ENCODE data around the gene ANAPC13.

Gene ANAPC13

GRCh38 chr3:134474956-134475355 is 10.8 kb downstream of the ANAPC13 start:
- Histone ChIP-seq H3F3A (ENCODE audit: insufficient read depth) (peaks cover 2% of the 10 kb centered on the region; the same call in 1 of the 2 replicates), H3K36me3 (ENCODE audit: low read length) (peaks cover 17% of the 10 kb centered on the region), H3K9ac (ENCODE audit: low read length) (no peak overlapping the region), H3K9me2 (replicated peaks; ENCODE audit: insufficient read depth, low read length) (no peaks in the 10 kb centered on the region), H2AFZ (ENCODE audit: low read depth, low read length, severe bottlenecking) (no peak overlapping the region), H3K27me3 (ENCODE audit: low read length) (no peaks in the 10 kb centered on the region), H3K4me3 (ENCODE audit: insufficient read depth, low read length, poor library complexity, severe bottlenecking) (no peak overlapping the region), H3K79me2 (ENCODE audit: insufficient read depth, low read length) (no peaks in the 10 kb centered on the region), H3K4me2 (ENCODE audit: low read depth, low read length, poor library complexity, severe bottlenecking) (no peak overlapping the region), H3K9me3 (ENCODE audit: insufficient read depth, low read length) (no peaks in the 10 kb centered on the region), H4K20me1 (ENCODE audit: low read depth, low read length) (no peaks in the 10 kb centered on the region), H3K27ac (ENCODE audit: low read depth, low read length) (no peak overlapping the region)
- TF ChIP-seq EZH2phosphoT487 (conservative IDR thresholded peaks at IDR 0.05; ENCODE audit: low read length), result no peak
- TF ChIP-seq, protein P1, sequence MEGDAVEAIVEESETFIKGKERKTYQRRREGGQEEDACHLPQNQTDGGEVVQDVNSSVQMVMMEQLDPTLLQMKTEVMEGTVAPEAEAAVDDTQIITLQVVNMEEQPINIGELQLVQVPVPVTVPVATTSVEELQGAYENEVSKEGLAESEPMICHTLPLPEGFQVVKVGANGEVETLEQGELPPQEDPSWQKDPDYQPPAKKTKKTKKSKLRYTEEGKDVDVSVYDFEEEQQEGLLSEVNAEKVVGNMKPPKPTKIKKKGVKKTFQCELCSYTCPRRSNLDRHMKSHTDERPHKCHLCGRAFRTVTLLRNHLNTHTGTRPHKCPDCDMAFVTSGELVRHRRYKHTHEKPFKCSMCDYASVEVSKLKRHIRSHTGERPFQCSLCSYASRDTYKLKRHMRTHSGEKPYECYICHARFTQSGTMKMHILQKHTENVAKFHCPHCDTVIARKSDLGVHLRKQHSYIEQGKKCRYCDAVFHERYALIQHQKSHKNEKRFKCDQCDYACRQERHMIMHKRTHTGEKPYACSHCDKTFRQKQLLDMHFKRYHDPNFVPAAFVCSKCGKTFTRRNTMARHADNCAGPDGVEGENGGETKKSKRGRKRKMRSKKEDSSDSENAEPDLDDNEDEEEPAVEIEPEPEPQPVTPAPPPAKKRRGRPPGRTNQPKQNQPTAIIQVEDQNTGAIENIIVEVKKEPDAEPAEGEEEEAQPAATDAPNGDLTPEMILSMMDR (IDR thresholded peaks at IDR 0.05; ENCODE audit: insufficient read depth, low read length, poor library complexity, severe bottlenecking), result no peak

DNA sequence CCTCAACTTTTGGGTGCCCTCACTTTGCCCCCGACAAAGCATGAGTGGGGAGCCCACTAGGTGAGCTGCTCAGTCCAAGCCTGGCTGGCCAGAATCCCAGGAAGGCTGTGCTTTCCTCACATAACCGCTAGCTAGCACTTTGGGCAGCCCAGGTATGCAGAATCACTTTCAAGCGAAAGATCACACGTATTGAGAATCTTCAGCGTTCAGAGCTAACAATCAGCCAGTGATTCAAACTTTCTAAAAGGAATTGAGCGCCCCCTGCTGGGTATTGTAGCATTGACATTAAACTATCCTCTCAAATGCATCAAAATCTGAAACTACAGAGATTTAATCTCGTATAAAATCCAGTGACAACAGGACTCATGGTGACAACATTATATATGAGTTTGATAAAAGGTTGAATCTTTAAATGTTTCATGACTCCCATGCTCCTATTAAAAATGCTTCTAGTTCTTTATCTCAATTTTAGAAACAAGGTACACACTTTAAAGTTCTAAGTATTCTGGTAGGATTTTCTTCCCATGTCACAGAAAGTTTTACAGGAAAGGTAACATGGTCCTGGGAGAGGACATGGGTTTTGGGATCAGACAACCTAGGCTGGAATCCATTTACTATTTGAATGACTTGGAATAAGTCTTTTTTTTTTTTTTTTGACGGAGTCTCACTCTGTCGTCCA is 11.8 kb downstream of the ANAPC13 start:
- Histone ChIP-seq H3K36me3 (ENCODE audit: low read length) (peaks cover 13% of the 10 kb centered on the region), H3F3A (ENCODE audit: insufficient read depth) (no peaks in the 10 kb centered on the region), H3K27me3 (ENCODE audit: low read length) (no peaks in the 10 kb centered on the region), H3K9me3 (ENCODE audit: insufficient read depth, low read length) (no peaks in the 10 kb centered on the region), H3K27ac (ENCODE audit: low read depth, low read length) (no peak overlapping the region), H2AFZ (ENCODE audit: low read depth, low read length, severe bottlenecking) (no peak overlapping the region), H3K9me2 (replicated peaks; ENCODE audit: insufficient read depth, low read length) (no peaks in the 10 kb centered on the region), H4K20me1 (ENCODE audit: low read depth, low read length) (no peaks in the 10 kb centered on the region), H3K9ac (ENCODE audit: low read length) (no peak overlapping the region), H3K4me3 (ENCODE audit: insufficient read depth, low read length, poor library complexity, severe bottlenecking) (no peak overlapping the region), H3K79me2 (ENCODE audit: insufficient read depth, low read length) (no peaks in the 10 kb centered on the region), H3K4me2 (ENCODE audit: low read depth, low read length, poor library complexity, severe bottlenecking) (no peak overlapping the region)
- TF ChIP-seq, protein P1 (IDR thresholded peaks at IDR 0.05; ENCODE audit: insufficient read depth, low read length, poor library complexity, severe bottlenecking), result peak; percentile 72
- no peak for TF ChIP-seq EZH2phosphoT487 (conservative IDR thresholded peaks at IDR 0.05; ENCODE audit: low read length)

GRCh38 chr3:134472831-134473230 is 13.0 kb downstream of the ANAPC13 start:
- Histone ChIP-seq H3F3A (ENCODE audit: insufficient read depth) (no peaks in the 10 kb centered on the region), H3K9me3 (ENCODE audit: insufficient read depth, low read length) (no peaks in the 10 kb centered on the region), H3K36me3 (ENCODE audit: low read length) (peaks cover 7% of the 10 kb centered on the region; the same call in 1 of the 2 replicates), H3K27ac (ENCODE audit: low read depth, low read length) (no peak overlapping the region), H3K4me2 (ENCODE audit: low read depth, low read length, poor library complexity, severe bottlenecking) (no peak overlapping the region), H3K9me2 (replicated peaks; ENCODE audit: insufficient read depth, low read length) (no peaks in the 10 kb centered on the region), H3K9ac (ENCODE audit: low read length) (no peak overlapping the region), H3K79me2 (ENCODE audit: insufficient read depth, low read length) (no peaks in the 10 kb centered on the region), H3K4me3 (ENCODE audit: insufficient read depth, low read length, poor library complexity, severe bottlenecking) (no peak overlapping the region), H3K27me3 (ENCODE audit: low read length) (no peaks in the 10 kb centered on the region), H2AFZ (ENCODE audit: low read depth, low read length, severe bottlenecking) (no peak overlapping the region), H4K20me1 (ENCODE audit: low read depth, low read length) (no peaks in the 10 kb centered on the region)
- TF ChIP-seq EZH2phosphoT487 (conservative IDR thresholded peaks at IDR 0.05; ENCODE audit: low read length), result no peak
- TF ChIP-seq, protein P1 (IDR thresholded peaks at IDR 0.05; ENCODE audit: insufficient read depth, low read length, poor library complexity, severe bottlenecking), result no peak
